AML-193 (cell line): Measurements from ENCODE around the gene CHRNA9.
"Not testable (repeated sequence)": the region's sequence is repeated elsewhere in the genome, so short reads cannot be mapped to it uniquely, and the experiment has no call there.

Source experiments
- DNase-seq, 2 experiments: peaks; one replicate each; lab custom pipeline; 2025; lab: John Stamatoyannopoulos, UW

CHRNA9 gene

GRCh38 chr4:40380647-40381046 is 45.5 kb downstream of the CHRNA9 start:
- DNase-seq = no peak

DNA sequence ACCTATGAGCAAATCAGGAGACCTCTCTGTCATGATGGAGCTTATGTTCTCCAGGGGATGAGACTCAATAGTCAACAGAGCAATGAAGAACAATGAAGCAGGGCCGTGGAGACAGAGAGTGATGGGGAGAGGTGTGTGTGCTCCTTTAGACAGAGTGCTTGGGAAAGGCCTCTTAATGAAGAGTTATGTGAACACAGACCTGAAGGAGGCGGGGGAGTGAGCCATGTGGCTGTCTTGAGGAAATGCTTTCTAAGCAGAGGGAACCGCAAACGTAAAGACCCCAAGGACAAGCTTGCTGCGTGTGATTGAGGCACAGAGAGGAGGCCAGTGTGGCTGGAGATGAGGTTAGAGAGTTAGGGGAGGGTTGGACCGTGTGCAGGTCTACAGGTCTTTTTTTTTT is 53.1 kb downstream of the CHRNA9 start:
- DNase-seq = no peak

DNA sequence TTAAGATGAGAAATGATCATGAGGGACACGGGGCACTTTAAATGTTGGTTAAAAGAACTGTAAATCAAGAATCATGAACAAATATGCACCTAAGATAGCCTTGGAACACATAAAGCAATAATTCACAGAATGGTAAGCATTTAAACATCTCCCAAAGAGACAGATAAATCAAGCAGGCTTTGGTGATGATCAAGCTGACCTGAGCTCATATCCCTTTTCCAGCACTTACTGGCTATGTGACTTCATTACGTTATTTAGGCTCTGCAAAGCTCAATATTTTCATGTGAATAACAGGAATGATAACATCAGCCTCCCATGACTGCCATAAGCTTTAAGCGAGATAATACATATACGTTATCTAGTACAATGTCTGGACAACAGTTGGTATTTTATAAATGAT is 54.9 kb downstream of the CHRNA9 start:
- no peak for DNase-seq

- not testable (repeated sequence) for DNase-seq
Measured at GRCh38 chr4:40392241-40392640, 57.1 kb downstream of the CHRNA9 start.

- DNase-seq = no peak
Measured at GRCh38 chr4:40394236-40394635, 59.1 kb downstream of the CHRNA9 start.

DNA sequence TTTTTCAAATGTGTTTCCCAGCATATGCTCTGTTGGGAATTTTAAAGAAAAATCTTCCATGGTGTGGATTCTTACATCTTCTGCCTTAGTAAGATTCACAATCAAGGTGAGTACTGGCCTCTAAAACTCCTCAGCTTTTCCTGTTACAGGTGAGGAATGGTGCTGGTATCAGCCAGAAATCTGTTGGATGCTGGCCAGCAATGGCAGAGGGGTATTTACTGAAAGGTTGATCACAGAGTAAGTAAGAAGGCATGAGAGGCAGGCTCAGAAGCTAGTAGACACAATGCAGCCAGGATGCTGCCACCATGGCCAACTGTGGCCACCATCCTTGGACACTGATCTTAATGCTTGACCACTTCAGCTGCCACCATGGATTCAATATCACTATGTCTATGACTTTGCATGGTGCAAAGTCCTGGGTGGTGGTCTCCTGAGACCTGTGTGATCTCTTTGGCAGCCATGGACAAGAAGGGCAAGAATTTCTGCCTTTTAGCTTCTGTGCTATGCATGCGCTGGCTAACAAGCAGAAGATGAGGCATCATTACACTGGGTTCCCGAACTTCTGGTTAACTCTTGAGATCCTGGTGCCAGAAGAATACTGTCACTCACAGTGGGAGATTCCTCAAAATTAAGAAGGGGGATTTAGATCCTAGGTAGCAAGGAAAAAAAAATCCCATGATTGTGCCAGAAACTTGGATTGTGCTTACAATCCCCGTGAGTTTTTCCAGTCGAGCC is 60.2 kb downstream of the CHRNA9 start:
- no peak for DNase-seq

DNA sequence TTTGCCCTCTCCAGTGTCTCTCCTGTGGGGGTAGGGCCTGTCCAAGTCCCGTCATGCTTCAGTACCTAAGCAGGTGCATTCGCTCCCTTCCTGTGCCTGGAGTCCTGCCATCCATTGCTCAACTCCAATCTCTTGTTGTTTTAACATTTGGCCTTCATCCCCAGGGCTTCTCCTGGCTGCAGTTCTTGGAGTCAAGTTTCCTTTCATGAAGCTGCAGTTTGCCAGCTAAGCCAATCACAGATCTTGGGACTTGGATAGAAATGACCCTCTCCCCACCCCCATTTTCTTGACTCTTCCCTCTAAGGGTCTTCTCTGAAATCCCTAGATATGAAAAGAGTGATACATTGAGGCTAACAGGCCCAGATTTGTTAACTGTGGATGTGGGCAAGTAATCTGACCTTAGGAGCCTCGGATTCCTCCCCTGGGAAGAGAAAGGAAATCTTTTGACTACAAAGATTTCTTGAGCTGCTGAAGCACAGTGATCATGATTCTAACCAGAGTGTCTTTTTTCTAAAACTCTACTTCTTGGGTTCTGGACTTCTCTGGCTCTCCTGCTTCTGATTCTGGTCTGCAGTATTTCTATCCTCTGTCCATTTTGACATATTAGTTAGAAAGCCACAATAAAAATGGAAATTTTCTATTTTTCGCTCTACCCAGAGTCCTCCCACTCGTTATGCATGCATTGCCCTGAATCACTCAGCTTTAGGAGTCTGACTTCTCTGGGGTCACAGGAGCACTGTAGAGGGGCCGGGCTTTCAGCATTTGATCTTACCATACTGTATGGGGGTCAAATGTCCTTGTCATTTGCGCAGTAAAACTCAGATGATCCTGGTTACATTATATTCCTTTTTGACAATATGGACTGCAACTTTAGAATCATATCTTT is 61.0 kb downstream of the CHRNA9 start:
- DNase-seq = no peak

DNA sequence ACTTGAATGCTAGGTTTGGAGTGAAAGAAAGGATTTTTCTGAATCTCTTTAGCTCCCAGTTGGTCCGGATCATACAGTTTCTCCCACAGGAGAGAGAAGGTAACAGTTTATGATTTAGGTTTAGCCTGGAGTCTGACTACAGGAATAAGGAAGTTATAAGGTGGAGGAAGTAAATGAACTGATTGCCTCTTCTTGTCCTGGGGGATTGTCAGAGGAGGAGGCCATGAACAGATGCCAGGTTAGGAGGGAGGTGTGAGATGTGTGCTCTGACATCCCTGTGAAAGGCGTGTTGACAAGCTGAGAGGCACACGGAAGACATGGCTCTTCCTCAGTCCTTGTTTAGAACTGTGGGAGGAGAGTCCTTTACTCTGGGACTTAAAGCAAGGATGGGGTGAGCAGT is 64.4 kb downstream of the CHRNA9 start:
- DNase-seq = no peak

DNA sequence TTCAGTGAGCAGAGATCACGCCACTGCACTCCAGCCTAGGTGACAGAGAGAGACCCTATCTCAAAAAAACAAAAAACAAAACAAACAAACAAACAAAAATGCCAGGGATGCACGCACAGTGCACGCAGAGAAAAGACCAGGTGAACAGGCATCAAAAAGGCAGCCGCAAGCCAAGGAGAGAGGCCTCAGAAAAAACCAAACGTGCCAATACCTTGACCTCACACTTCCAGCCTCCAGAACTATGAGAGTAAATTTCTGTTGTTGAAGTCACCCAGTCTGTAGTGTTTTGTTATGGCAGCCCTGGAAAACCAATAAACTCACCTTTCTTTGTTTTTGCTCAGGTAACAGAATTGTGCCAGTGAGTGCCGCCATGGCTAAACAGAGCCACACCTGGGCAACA is 66.0 kb downstream of the CHRNA9 start:
- DNase-seq = no peak

DNA sequence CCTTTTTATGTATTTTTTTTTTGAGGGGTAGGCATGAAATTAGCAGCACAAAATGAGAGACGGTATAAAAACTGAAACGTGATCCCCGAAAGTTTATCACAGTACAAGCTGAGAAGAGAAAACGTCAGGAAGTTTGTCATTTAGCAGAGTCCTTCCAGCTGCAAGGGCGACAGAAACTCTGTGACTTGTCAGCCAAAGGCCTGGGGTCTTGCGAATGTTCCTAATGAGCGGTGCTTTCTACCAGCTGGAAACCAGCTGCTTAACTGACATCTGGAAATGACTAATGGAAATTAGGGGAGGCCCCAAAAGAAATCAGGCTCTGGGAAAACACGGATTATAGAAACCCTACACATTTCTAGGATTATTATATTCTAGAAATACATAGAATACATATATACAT is 66.5 kb downstream of the CHRNA9 start:
- no peak for DNase-seq

GRCh38 chr4:40402556-40402955 is 67.4 kb downstream of the CHRNA9 start:
- no peak for DNase-seq

- DNase-seq = no peak
Measured at GRCh38 chr4:40403081-40403480, 67.9 kb downstream of the CHRNA9 start.
